ENCODE data around the gene ABCA5. TPM values are rescaled to one million over a fixed set of nuclear protein-coding genes. Genes with fewer than 3 reads are reported as not detected.

ABCA5 gene
- polyA plus RNA-seq, 3 donors, result 0.50 to 3.1 (median 0.73) TPM

DNA sequence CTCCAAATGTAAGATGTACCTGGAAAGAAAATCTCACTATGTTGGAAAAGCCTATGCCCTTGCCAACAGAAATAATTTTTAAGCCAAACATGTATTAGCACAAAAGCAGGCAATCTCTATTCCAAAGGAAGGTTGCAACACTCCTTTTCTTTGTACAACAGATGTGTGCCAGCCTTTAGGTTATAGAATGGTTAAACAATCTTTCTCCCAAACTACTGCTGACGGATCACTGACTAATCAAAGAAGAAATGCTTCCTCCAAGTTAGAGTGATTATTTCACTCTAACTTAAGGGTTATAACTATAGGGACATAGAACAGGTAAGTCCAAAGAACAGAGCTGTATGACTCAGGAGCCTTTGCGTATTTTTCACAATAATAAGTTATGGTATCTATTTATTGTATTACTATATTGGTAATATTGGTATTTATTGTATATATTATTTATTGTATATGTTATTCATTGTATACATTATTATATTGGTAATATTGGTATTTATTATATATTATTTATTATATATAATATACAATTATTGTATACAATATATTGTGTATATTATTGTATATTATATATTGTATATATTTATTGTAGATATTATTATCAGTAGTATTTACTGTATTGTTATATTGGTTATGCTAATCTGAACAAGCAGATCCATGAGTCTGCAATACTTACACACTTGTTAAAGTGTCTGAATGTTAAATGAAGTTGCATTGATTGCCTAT is 36.7 kb upstream of the ABCA5 start:
- Mint-ChIP-seq H3K4me3 (no peak overlapping the region), H3K27ac (no peak overlapping the region), H3K4me1 (peaks cover 2% of the 10 kb centered on the region), H3K36me3 (no peaks in the 10 kb centered on the region), H3K9me3 (peaks cover 0 to 2% (median 0%) of the 10 kb centered on the region in 7 donors), H3K27me3 (ENCODE audit: low read depth in 3 of 3) (peaks cover 2 to 11% (median 10%) of the 10 kb centered on the region in 3 donors)
- H2AFZ ChIP-seq (ENCODE audit: insufficient read depth, low read depth, low read length, poor library complexity, severe bottlenecking), result no peak overlapping the region
- no peak overlapping the region for H3K4me2 ChIP-seq (replicated peaks; ENCODE audit: extremely low read depth, low read length, poor library complexity, severe bottlenecking)
- H4K20me1 ChIP-seq (ENCODE audit: insufficient read depth, low read length), result no peaks in the 10 kb centered on the region
- no peaks in the 10 kb centered on the region for H3K27me3 ChIP-seq (ENCODE audit: control insufficient read depth in 2 of 2, insufficient read depth in 2 of 2, low read length in 2 of 2)
- no peaks in the 10 kb centered on the region for H3K9me3 ChIP-seq (replicated peaks in 1 of 2; ENCODE audit: control insufficient read depth in 1 of 2, insufficient read depth in 1 of 2, low read length in 2 of 2)
- no peak overlapping the region for H3K9ac ChIP-seq (ENCODE audit: insufficient read depth, low read length, poor library complexity, severe bottlenecking)
- no peaks in the 10 kb centered on the region for H3K79me2 ChIP-seq (ENCODE audit: insufficient read depth, low read length)
- no peaks in the 10 kb centered on the region for H3K36me3 ChIP-seq (replicated peaks in 1 of 2; ENCODE audit: control insufficient read depth in 1 of 2, insufficient read depth in 2 of 2, low read length in 2 of 2)
- intact Hi-C loops (cut with micrococcal nuclease), result no loop called here
- TF ChIP-seq, protein P1, sequence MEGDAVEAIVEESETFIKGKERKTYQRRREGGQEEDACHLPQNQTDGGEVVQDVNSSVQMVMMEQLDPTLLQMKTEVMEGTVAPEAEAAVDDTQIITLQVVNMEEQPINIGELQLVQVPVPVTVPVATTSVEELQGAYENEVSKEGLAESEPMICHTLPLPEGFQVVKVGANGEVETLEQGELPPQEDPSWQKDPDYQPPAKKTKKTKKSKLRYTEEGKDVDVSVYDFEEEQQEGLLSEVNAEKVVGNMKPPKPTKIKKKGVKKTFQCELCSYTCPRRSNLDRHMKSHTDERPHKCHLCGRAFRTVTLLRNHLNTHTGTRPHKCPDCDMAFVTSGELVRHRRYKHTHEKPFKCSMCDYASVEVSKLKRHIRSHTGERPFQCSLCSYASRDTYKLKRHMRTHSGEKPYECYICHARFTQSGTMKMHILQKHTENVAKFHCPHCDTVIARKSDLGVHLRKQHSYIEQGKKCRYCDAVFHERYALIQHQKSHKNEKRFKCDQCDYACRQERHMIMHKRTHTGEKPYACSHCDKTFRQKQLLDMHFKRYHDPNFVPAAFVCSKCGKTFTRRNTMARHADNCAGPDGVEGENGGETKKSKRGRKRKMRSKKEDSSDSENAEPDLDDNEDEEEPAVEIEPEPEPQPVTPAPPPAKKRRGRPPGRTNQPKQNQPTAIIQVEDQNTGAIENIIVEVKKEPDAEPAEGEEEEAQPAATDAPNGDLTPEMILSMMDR (IDR thresholded peaks at IDR 0.05), result no peak
- H3K4me1 ChIP-seq (ENCODE audit: control insufficient read depth in 1 of 2, insufficient read depth in 2 of 2, low read length in 2 of 2), result no peaks in the 10 kb centered on the region
- no peak for DNase-seq
- no peak overlapping the region for H3K4me3 ChIP-seq (replicated peaks in 1 of 3; ENCODE audit: low read depth in 2 of 3, low read length in 3 of 3)
- H3K27ac ChIP-seq (ENCODE audit: low read depth in 1 of 2, low read length in 2 of 2), result no peak overlapping the region
- no CpG with 5 or more reads among the region's 2 CpGs for WGBS (ENCODE audit: insufficient coverage)

DNA sequence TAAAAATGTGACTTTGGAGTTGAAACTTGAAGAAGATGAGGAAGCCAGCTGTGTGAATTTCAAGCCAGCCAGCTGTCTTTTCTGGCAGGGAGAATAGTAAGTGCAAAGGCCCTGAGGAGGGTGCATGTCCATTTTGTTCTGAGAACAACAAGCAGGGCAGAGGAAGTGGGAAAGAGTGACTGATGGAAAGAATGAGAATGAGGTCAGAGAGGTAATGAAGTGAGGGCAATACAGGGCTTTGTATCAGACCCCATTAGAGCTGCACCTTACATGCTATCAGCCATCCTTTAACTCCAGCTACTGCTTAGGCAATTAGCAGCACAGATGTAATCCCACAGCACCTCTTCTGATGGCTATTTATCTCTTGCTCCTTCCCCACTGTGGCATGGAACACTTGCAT is 34.2 kb upstream of the ABCA5 start:
- Histone ChIP-seq H3K4me1 (ENCODE audit: control insufficient read depth in 1 of 2, insufficient read depth in 2 of 2, low read length in 2 of 2) (no peaks in the 10 kb centered on the region), H3K4me3 (replicated peaks in 1 of 3; ENCODE audit: low read depth in 2 of 3, low read length in 3 of 3) (no peak overlapping the region), H4K20me1 (ENCODE audit: insufficient read depth, low read length) (no peaks in the 10 kb centered on the region), H3K9ac (ENCODE audit: insufficient read depth, low read length, poor library complexity, severe bottlenecking) (no peak overlapping the region), H3K27ac (ENCODE audit: low read depth in 1 of 2, low read length in 2 of 2) (no peak overlapping the region), H3K79me2 (ENCODE audit: insufficient read depth, low read length) (no peaks in the 10 kb centered on the region), H3K4me2 (replicated peaks; ENCODE audit: extremely low read depth, low read length, poor library complexity, severe bottlenecking) (no peak overlapping the region), H3K36me3 (replicated peaks in 1 of 2; ENCODE audit: control insufficient read depth in 1 of 2, insufficient read depth in 2 of 2, low read length in 2 of 2) (no peaks in the 10 kb centered on the region), H2AFZ (ENCODE audit: insufficient read depth, low read depth, low read length, poor library complexity, severe bottlenecking) (no peak overlapping the region), H3K27me3 (ENCODE audit: control insufficient read depth in 2 of 2, insufficient read depth in 2 of 2, low read length in 2 of 2) (no peaks in the 10 kb centered on the region), H3K9me3 (replicated peaks in 1 of 2; ENCODE audit: control insufficient read depth in 1 of 2, insufficient read depth in 1 of 2, low read length in 2 of 2) (no peaks in the 10 kb centered on the region)
- Mint-ChIP-seq H3K9me3 (peaks cover 0 to 2% (median 0%) of the 10 kb centered on the region in 7 donors), H3K4me1 (peaks cover 4% of the 10 kb centered on the region), H3K27me3 (ENCODE audit: low read depth in 3 of 3) (peaks cover 0 to 8% (median 2%) of the 10 kb centered on the region in 3 donors), H3K36me3 (no peaks in the 10 kb centered on the region), H3K4me3 (no peak overlapping the region), H3K27ac (no peak overlapping the region)
- TF ChIP-seq, protein P1 (IDR thresholded peaks at IDR 0.05), result no peak
- DNase-seq, result no peak
- intact Hi-C loops (cut with micrococcal nuclease), result no loop called here

Data from CD14-positive monocyte (primary cell).